CD4-positive, alpha-beta T cell treated with Interferon alpha-2 for 1 hour (primary cell): ENCODE results near the gene PLEKHA7.
"Not testable (repeated sequence)": the region's sequence is repeated elsewhere in the genome, so short reads cannot be mapped to it uniquely, and the experiment has no call there.

Source experiments
- DNase-seq, 2 donors: peaks; one replicate each; pipeline ENCODE4 v3.0.0-alpha.2; 2020 to 2022

The PLEKHA7 gene

GRCh38 chr11:17014321-17014832 is at the start of gene PLEKHA7:
Gene PLEKHA7, minus strand, starts transcription at chr11:17014414. Its CDS starts 13 bp downstream, at chr11:17014401.
- DNase-seq: no peak

DNA sequence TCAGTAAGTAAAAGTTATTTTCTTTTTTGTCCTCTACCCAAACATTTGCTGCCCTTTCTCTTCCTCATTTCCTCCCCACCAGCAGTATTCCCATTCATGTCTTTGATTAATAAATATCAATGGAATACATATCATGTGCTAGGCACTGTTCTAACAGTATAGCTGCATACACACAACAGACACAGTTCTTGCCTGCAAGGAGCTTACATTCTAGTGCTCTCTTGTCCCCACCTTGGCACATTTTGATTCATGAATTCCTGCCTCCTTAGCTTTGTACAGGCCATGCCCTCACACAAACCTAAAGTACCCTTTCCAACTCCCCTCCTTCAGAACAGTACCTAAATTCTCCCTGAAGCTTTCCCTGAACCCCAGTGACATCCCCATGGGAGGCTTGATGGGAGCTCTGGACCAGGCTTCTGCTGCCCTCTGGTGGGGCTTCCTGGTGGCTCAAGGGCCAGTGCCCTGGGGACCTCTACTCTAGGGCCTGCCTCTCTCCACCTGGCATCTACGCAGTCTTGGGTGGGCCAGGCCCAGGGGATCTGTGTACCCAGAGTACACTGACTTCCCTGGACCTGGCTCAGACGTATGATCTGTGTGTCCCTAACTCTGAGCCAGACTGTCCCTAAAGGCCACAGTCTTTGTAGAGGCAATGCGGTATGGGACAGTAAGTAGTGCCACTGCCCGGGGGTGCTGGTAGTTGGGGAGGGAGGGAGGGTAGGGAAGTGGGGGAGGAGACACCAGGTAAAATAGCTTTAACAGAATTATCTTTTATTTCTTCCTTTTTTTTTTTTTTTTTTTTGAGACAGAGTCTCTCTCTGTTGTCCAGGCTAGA is 49.2 kb upstream of the PLEKHA7 start:
- DNase-seq: peak; percentile 25 to 47

DNA sequence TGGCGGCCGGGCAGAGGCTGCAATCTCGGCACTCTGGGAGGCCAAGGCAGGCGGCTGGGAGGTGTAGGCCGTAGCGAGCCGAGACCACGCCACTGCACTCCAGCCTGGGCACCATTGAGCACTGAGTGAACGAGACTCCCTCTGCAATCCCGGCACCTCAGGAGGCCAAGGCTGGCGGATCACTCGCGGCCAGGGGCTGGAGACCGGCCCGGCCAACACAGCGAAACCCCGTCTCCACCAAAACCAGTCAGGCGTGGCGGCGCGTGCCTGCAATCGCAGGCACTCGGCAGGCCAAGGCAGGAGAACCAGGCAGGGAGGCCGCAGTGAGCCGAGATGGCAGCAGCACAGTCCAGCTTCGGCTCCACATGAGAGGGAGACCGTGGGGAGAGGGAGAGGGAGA is 36.9 kb upstream of the PLEKHA7 start:
- not testable (repeated sequence) for DNase-seq

GRCh38 chr11:17048491-17048890 is 34.3 kb upstream of the PLEKHA7 start:
- not testable (repeated sequence) for DNase-seq

- no peak for DNase-seq
Observed at GRCh38 chr11:17046690-17047089, 32.5 kb upstream of the PLEKHA7 start.

DNA sequence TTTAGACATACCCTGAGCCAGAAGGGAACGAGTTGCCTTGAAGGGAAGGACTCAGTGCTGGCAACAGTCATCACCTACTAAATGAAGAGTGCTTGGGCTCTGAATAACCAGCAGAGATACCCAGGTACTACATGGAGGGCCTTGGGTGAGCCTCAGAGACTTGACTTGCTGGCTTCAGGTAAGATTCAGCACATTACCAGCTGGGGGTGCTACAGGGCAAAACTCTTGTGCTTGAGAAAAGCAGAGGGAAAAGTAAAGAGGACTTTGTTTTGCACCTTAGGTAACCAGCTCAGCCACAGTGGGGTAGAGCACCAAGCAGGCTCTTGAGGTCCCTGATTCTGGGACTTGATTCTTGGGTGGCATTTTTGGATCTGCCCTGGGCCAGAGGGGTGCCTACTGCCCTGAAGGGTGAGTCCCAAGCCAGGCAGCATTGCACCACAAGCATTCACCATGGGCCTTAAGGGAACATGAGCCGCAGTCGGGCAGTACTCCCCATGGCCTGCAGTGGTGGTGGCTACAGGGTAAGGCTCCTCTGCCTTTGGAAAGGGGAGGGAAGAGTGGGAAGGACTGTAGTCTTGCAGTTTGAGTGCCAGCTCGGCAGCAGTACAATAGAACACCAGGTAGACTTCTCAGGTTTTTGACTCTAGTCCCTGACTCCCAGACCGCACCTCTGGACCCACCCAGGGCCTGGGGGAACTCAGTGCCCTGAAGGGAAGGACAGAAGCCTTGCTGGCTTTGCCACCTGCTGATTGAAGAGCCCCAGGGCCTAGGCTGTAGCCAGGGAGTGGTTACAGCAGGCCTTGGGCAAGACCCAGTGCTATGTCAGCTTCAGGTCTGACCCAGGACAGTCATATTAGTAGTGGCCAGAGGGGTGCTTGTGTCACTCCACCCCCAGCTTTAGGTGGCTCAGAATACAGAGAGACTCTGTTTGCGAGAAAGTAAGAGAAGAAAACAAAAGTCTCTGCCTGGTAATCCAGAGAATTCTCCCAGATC is 22.7 kb upstream of the PLEKHA7 start:
- DNase-seq: no peak

DNA sequence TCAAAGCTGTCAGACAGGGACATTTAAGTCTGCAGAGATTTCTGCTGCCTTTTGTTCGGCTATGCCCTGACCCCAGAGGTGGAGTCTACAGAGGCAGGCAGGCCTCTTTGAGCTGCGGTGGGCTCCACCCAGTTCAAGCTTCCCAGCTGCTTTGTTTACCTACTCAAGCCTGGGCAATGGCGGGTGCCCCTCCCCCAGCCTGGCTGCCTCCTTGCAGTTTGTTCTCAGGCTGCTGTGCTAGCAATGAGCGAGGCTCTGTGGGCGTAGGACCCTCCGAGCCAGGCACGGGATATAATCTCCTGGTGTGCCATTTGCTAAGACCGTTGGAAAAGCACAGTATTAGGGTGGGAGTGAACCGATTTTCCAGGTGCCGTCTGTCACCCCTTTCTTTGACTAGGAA is 19.8 kb upstream of the PLEKHA7 start:
- DNase-seq: not testable (repeated sequence)

DNA sequence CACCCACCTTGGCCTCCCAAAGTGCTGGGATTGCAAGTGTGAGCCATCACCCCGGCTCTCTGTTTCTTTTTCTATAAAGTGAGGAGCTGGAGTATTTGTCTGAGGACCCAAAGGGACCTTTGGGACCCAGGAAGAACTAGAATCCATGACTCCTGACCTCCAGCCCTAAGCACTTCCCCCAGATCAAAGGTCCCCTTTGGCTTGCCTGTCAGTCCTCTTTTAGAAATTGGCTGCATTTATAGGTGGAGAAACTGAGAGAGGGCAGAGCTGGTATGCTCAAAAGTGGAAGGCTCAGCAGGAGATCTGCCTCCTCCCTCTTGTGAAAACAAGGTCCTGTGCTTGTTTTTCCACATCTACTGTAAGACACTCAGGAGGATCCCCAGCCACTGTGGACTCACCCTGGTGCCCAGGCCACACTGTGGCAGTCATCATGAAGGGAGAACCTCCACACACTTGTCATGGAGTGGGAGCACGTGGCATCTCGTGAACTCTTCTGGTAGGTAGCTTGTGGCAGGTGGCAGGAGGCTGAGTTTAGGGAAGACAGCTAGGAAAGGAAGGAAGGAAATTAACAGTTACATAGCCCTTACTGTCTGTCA is 12.4 kb upstream of the PLEKHA7 start:
- DNase-seq: no peak

GRCh38 chr11:17024924-17025323 is 10.7 kb upstream of the PLEKHA7 start:
- DNase-seq: no peak

GRCh38 chr11:17021511-17021910 is 7.3 kb upstream of the PLEKHA7 start:
- DNase-seq: no peak

DNA sequence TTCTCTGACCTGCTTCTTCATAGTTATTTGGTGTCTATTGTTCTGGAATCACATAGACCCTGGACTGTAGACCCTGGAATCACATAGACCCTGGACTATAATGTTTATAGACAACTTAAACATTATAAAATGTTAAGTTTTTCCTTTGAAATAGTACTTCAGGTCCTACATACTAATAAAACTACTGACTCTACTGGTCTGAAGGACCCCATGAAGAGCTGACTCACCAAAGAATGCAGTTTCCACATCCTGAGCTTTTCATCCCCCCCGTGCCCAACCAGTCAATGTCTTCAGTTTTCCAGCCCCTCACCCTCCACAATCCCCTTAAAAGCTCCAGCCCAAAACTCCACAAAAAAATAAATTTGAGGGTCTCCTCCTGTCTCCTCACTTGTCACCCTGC is 6.6 kb upstream of the PLEKHA7 start:
- no peak for DNase-seq

DNA sequence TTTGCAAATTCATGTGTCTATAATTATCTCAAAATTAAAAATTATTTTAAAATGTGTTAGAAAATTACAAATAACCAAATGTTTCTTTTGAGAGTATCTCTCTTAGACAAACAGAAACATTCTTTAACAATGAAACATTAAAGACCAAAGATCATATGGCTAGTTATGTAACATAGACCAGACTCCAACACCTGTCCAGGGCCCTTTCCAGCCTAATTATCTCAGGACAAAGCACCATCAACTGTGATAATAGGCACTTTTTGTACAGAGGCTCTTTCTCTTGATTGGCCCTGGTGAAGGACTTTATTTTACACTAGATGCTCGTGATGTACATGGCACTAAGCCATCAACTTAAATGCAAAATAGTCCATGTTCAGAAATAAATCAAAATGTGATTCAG is 5.0 kb upstream of the PLEKHA7 start:
- DNase-seq: no peak

DNA sequence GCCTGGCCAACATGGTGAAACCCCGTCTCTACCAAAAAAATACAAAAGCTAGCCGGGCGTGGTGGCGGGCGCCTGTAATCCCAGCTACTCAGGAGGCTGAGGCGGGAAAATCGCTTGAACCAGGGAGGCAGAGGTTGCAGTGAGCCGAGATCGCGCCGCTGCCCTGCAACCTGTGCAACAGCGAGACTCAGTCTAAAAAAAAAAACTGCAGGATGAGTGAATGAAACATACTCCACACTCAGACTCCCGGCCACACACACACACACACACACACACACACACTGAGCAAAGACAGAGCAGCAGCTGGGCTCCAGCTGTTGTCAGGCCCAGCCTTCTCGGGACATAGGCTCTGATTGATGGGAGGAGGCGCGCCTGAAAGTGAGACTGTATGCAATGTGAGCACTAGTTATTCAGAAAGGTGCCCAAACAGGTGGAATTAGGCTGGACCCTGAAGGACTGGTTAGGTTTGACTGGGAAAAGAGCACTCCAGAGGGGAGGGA is 1.5 kb upstream of the PLEKHA7 start:
- no peak for DNase-seq

DNA sequence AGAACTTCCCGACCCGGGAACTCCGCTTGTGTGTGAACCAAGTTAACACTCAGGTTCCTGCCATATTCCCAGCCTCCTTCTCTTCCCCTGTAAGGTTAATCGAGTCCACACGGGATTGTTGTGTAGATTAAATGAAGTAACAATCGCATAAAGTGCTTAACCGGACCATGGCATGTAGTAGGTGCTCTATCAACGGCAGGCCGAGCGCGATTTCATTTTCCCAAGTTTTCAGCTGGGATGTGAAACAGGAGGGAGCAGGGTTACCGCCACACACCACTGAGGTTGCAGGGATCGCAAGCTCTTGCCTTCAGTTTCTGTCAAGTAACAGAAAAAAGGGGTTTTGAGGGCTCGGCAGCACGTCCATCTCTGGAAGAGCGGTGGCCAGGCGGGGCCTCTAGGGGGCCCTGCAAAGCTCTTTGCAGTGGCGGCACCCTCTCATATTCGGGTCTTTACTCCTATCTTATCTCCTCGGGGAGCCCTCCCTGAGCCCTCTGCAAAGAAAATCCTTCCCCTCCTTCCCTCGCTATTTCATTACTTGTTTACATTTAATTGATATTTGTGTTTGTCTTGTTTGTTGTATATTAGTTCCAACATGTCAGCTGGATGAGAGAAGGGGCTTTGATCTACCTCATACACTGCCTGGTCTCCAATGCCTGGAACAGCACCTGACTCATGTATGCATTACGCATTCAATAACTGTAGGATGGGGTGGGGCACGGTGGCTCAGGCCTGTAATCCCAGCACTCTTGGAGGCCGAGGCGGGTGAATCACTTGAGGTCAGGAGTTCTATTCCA is 816 bp upstream of the PLEKHA7 start:
- DNase-seq: peak in 1 of 2 donors; percentile 31

- DNase-seq: peak in 1 of 2 donors; percentile 32
Observed at GRCh38 chr11:17013548-17014320, 480 bp downstream of the PLEKHA7 start.

DNA sequence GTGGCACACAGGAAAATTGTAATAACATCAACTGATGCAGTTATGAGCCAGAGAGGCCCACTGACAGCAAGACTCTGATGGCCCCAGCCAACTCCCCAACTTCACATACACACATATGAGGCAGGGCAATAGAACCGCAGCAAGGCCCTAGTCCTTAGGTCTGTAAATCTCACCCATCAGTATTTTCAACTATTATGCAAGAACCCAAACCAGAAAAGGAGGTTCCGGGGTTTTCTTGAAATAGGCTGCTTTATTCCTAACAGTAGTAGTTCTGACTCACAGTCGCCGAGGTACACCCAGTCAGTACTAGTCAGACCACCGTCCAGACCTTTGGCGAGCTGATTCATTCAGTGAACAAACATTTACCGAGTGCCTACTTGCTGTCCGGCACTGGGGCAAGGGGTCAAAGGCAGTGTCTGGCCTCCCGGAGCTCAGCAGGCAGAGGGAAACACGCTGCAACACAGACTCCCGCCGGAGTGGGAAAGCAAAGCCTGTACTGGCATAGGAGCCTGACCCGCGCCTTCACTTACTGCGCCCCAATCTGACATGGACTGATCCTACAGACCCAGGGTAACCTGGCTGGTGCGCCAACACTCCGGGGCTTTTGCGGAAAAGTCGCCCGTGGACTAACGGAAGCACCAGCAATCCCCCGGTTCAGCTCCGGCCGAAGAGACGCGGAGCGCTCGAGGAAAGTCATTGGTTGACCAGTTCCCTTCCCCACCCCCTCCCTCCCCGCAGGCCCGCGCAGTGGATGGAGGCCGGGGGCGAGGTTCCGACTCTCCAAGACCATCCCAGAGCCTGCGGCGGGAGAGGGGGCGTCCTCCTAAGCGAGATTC is 1.3 kb downstream of the PLEKHA7 start:
- DNase-seq: no peak

DNA sequence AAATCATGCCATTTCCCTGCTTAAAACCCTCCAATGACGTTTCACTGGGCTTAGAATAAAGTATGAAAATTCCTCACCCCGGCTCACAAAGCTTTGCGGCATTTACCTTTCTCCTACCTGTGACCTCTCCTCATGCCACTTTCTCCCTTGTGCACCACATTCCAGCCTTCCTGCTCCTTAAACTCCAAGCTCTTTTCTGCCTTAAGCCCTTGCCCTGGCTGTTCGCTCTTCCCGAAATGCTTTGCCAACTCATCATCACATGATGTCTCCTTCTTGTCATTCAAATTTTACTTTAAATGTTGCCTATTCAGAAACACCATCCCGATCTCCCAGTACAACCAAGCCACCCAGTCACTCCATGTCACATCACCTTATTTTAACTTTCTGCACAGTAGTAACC is 2.0 kb downstream of the PLEKHA7 start:
- no peak for DNase-seq

DNA sequence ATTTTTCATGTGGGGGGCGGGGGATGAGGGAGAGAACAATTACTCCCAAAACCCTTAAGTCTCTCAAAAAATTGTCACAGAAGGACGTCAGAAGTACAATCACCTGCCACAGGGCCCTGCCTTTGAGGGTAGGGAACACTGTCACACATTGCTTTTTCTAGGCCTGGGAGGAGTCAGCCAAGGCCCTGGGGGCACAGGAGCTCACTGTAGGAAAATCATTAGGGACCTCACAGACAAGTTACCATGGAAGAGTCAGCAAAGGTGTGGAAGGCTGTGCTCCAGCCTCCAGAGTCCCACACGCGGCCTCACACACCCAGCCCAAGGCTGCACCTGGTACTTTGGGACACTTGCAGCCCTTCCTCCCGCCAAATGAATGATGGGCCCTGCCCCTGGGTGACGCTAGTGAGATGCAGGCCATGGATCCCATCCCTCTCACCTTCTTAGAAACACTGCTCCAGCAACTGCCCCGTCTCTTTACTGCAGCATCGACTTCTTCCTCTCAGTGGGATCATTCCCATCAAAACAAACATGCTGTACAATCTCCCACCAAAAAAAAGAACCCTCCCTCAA is 3.3 kb downstream of the PLEKHA7 start:
- DNase-seq: no peak

DNA sequence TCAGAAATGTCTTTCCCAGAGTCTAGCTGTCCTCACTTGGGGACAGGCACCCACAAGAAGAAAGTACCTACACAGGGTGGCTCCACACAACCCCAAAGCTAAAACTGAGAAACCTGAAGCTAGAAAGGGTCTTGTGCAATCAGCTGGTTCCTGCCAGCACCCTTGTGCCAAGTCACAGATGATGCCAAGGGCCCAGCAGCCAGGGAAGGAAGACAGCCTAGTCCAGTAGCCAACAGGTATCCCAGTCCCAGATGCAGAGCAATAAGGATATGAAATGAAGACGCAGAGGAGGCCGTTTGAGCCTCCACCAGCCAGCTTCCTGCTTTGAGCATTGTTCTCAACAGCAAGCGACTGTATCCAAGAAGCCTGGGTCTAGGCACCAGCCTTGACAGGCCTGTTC is 6.1 kb downstream of the PLEKHA7 start:
- no peak for DNase-seq

DNA sequence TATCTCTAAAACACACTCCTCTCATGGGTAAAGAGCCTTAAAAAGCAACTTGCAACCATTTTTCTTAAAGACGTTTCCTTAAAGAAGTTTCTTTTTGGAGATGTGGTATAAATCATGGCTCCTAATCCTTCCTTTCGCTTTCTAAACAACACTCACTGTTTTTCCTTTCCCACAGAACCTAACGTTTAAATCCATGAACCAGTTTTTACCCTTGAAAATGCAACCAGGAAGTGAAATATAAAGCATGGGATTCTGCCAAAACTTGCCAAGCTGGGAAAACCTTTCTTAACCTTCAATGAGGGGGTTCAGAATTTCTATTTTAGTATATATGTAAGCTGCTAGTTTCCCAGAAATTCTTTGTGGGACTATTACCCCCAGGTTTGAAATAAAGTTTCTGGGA is 8.6 kb downstream of the PLEKHA7 start:
- no peak for DNase-seq
